Measurements from ENCODE around the gene OSBPL10.

OSBPL10 gene

GRCh38 chr3:31729082-31729481 is 252.0 kb downstream of the OSBPL10 start:
- no peak for DNase-seq

- no peak for DNase-seq
These were observed 252.7 kb downstream of the OSBPL10 start for GRCh38 chr3:31728403-31728802.

GRCh38 chr3:31725976-31726375 is 255.1 kb downstream of the OSBPL10 start:
- no peak for DNase-seq

- DNase-seq, result no peak
These were observed 255.5 kb downstream of the OSBPL10 start for GRCh38 chr3:31725568-31725967.

- peak; percentile 67 for DNase-seq
These were observed 256.4 kb downstream of the OSBPL10 start for GRCh38 chr3:31724651-31725050.

- no peak for DNase-seq
These were observed 256.9 kb downstream of the OSBPL10 start for GRCh38 chr3:31724116-31724515.

GRCh38 chr3:31723701-31724100 is 257.4 kb downstream of the OSBPL10 start:
- DNase-seq, result no peak

GRCh38 chr3:31721676-31722075 is 259.4 kb downstream of the OSBPL10 start:
- DNase-seq, result no peak

- DNase-seq, result no peak
These were observed 266.4 kb downstream of the OSBPL10 start for GRCh38 chr3:31714495-31715280.

- peak; percentile 71 for DNase-seq
These were observed 267.2 kb downstream of the OSBPL10 start for GRCh38 chr3:31713816-31714215.

GRCh38 chr3:31710123-31710803 is 270.8 kb downstream of the OSBPL10 start:
- DNase-seq, result no peak

GRCh38 chr3:31709526-31709925 is 271.5 kb downstream of the OSBPL10 start:
- no peak for DNase-seq

GRCh38 chr3:31709005-31709404 is 272.1 kb downstream of the OSBPL10 start:
- no peak for DNase-seq

GRCh38 chr3:31707286-31707685 is 273.8 kb downstream of the OSBPL10 start:
- DNase-seq, result no peak

GRCh38 chr3:31705736-31706135 is 275.3 kb downstream of the OSBPL10 start:
- no peak for DNase-seq

- DNase-seq, result peak; percentile 50
These were observed 276.4 kb downstream of the OSBPL10 start for GRCh38 chr3:31704591-31705179.

GRCh38 chr3:31704156-31704555 is 276.9 kb downstream of the OSBPL10 start:
- DNase-seq, result no peak

- no peak for DNase-seq
These were observed 279.8 kb downstream of the OSBPL10 start for GRCh38 chr3:31701286-31701685.

GRCh38 chr3:31699309-31699953 is 281.6 kb downstream of the OSBPL10 start:
- DNase-seq, result peak; percentile 29

- no peak for DNase-seq
These were observed 284.1 kb downstream of the OSBPL10 start for GRCh38 chr3:31696815-31697548.

GRCh38 chr3:31696009-31696297 is 285.1 kb downstream of the OSBPL10 start:
- peak; percentile 27 for DNase-seq

GRCh38 chr3:31695280-31696008 is 285.6 kb downstream of the OSBPL10 start:
- DNase-seq, result peak; percentile 67

Measured in hematopoietic multipotent progenitor cell treated with erythropoietin and hydrocortisone succinate and interleukin-3 and kit ligand, for 4 days (in vitro differentiated cells).